Pons (tissue), 1 donor: ENCODE data around the gene SLC17A7.
"Not testable (repeated sequence)": the region's sequence is repeated elsewhere in the genome, so short reads cannot be mapped to it uniquely, and the experiment has no call there.

Experiments
- DNase-seq: peaks from one replicate; pipeline ENCODE4 v3.0.0-alpha.2; 2016; ENCODE audit warnings: low spot score

The SLC17A7 gene

GRCh38 chr19:49441210-49441959 lies at the start of gene SLC17A7:
Gene SLC17A7 (minus strand): TSS chr19:49441527. CDS start chr19:49441379, 148 bp downstream.
- no peak for DNase-seq

- DNase-seq = no peak
These were observed 49.1 kb upstream of the SLC17A7 start for GRCh38 chr19:49490287-49491029.

- DNase-seq = no peak
These were observed 48.4 kb upstream of the SLC17A7 start for GRCh38 chr19:49489601-49490167.

GRCh38 chr19:49488863-49489537 lies 47.7 kb upstream of the SLC17A7 start:
- no peak for DNase-seq

GRCh38 chr19:49488046-49488862 lies 46.9 kb upstream of the SLC17A7 start:
- no peak for DNase-seq

GRCh38 chr19:49487277-49488045 lies 46.1 kb upstream of the SLC17A7 start, which contains the start of gene RPL13A:
Gene RPL13A (plus strand): TSS chr19:49487608. CDS start chr19:49487630, 22 bp downstream.
- DNase-seq = peak; percentile 99

- no peak for DNase-seq
These were observed 45.5 kb upstream of the SLC17A7 start for GRCh38 chr19:49486710-49487276.

GRCh38 chr19:49486232-49486631 lies 44.9 kb upstream of the SLC17A7 start:
- no peak for DNase-seq

GRCh38 chr19:49481020-49481683 lies 39.8 kb upstream of the SLC17A7 start:
- no peak for DNase-seq

- no peak for DNase-seq
These were observed 38.8 kb upstream of the SLC17A7 start for GRCh38 chr19:49479975-49480628.

- DNase-seq = no peak
These were observed 34.9 kb upstream of the SLC17A7 start for GRCh38 chr19:49475995-49476880.

GRCh38 chr19:49475191-49475917 lies 34.0 kb upstream of the SLC17A7 start:
- DNase-seq = no peak

- DNase-seq = no peak
These were observed 33.2 kb upstream of the SLC17A7 start for GRCh38 chr19:49474542-49474924.

- DNase-seq = peak; percentile 64
These were observed 32.7 kb upstream of the SLC17A7 start, which contains the start of gene FLT3LG for GRCh38 chr19:49473868-49474541. Gene FLT3LG (plus strand): TSS chr19:49474215. CDS start chr19:49474640, 425 bp downstream.

- not testable (repeated sequence) for DNase-seq
These were observed 32.2 kb upstream of the SLC17A7 start for GRCh38 chr19:49473501-49473867.

- no peak for DNase-seq
These were observed 31.6 kb upstream of the SLC17A7 start for GRCh38 chr19:49472936-49473335.

- DNase-seq = no peak
These were observed 29.3 kb upstream of the SLC17A7 start for GRCh38 chr19:49470615-49470978.
